PFSK-1 (cell line): Measurements from ENCODE around the gene RPL23.

Experiments
- POLR2AphosphoS5 ChIP-seq: IDR thresholded peaks from 2 replicates; pipeline ENCODE4 v1.6.1; 2012; ENCODE audit warnings: low read depth, mild to moderate bottlenecking, control low read depth, low read length, moderate library complexity
- TAF1 ChIP-seq: IDR thresholded peaks from 2 replicates; pipeline ENCODE4 v1.6.1; 2012; ENCODE audit warnings: low read length, control low read depth, borderline replicate concordance; ENCODE audit not compliant: insufficient read depth

- TF ChIP-seq POLR2AphosphoS5 (no peak), TAF1 (no peak)
Measured at GRCh38 chr17:38850374-38850773, 3.1 kb downstream of the RPL23 start.
